Measurements from ENCODE around the gene SPCS3.
"Not testable (repeated sequence)": the region's sequence is repeated elsewhere in the genome, so short reads cannot be mapped to it uniquely, and the experiment has no call there.

SPCS3 gene

GRCh38 chr4:176319704-176320339 lies at the start of gene SPCS3:
TSS of gene SPCS3 (plus strand) at chr4:176319966. CDS start at chr4:176320077, 111 bp downstream.
- peak; percentile 88 for DNase-seq

- DNase-seq: no peak
These were observed 49.1 kb upstream of the SPCS3 start for GRCh38 chr4:176270669-176271068.

GRCh38 chr4:176271749-176272148 lies 48.0 kb upstream of the SPCS3 start:
- DNase-seq: no peak

GRCh38 chr4:176272799-176273198 lies 47.0 kb upstream of the SPCS3 start:
- DNase-seq: no peak

- DNase-seq: no peak
These were observed 46.0 kb upstream of the SPCS3 start for GRCh38 chr4:176273736-176274135.

- DNase-seq: no peak
These were observed 45.3 kb upstream of the SPCS3 start for GRCh38 chr4:176274441-176274840.

GRCh38 chr4:176276710-176277109 lies 43.1 kb upstream of the SPCS3 start:
- DNase-seq: no peak

GRCh38 chr4:176277162-176277904 lies 42.4 kb upstream of the SPCS3 start:
- peak; percentile 19 for DNase-seq

GRCh38 chr4:176279560-176279959 lies 40.2 kb upstream of the SPCS3 start:
- DNase-seq: not testable (repeated sequence)

GRCh38 chr4:176286728-176287127 lies 33.0 kb upstream of the SPCS3 start:
- no peak for DNase-seq

- DNase-seq: no peak
These were observed 32.2 kb upstream of the SPCS3 start for GRCh38 chr4:176287546-176287945.

- DNase-seq: no peak
These were observed 31.7 kb upstream of the SPCS3 start for GRCh38 chr4:176288020-176288419.

GRCh38 chr4:176289561-176289960 lies 30.2 kb upstream of the SPCS3 start:
- DNase-seq: no peak

- DNase-seq: no peak
These were observed 29.2 kb upstream of the SPCS3 start for GRCh38 chr4:176290520-176290919.

- DNase-seq: no peak
These were observed 28.0 kb upstream of the SPCS3 start for GRCh38 chr4:176291748-176292147.

- DNase-seq: no peak
These were observed 26.8 kb upstream of the SPCS3 start for GRCh38 chr4:176292920-176293319.

- DNase-seq: no peak
These were observed 26.1 kb upstream of the SPCS3 start for GRCh38 chr4:176293660-176294059.

GRCh38 chr4:176295907-176296306 lies 23.9 kb upstream of the SPCS3 start:
- not testable (repeated sequence) for DNase-seq

- DNase-seq: no peak
These were observed 21.1 kb upstream of the SPCS3 start for GRCh38 chr4:176298664-176299063.

- DNase-seq: no peak
These were observed 19.7 kb upstream of the SPCS3 start for GRCh38 chr4:176300036-176300435.

- DNase-seq: no peak
These were observed 19.2 kb upstream of the SPCS3 start for GRCh38 chr4:176300565-176300964.

- no peak for DNase-seq
These were observed 17.2 kb upstream of the SPCS3 start for GRCh38 chr4:176302283-176303275.

- DNase-seq: no peak
These were observed 15.8 kb upstream of the SPCS3 start for GRCh38 chr4:176303938-176304337.

All from NCI-H1694 treated with DMSO at 0.1 percent for 48 hours (cell line).